B cell (primary cell): ENCODE results near the gene MLANA. TPM values are rescaled to one million over a fixed set of nuclear protein-coding genes. Genes with fewer than 3 reads are reported as not detected.

ENCODE experiments used
- ATAC-seq: fragments of 200-7000 bp; cut with Tn5 transposase; one replicate; pipeline ENCODE4 v1.10.0; 2021; ENCODE audit warnings: low read depth, mild to moderate bottlenecking, moderate number of reproducible peaks, moderate library complexity
- CTCF ChIA-PET: fragments of 350-600 bp; sonication (Branson Sonifier 250); formaldehyde crosslinking; loops from one replicate; lab custom pipeline; 2021; ENCODE audit warnings: antibody characterized with exemption, inconsistent platforms; lab: Charles Lee
- POLR2A ChIA-PET: fragments of 350-600 bp; sonication (Branson Sonifier 250); formaldehyde crosslinking; loops from one replicate; lab custom pipeline; 2021; ENCODE audit warnings: antibody characterized with exemption; lab: Charles Lee
- DNase-seq: peaks from one replicate; pipeline ENCODE4 v3.0.0; 2013
- H2AFZ ChIP-seq: 2 replicates; pipeline ENCODE4 v1.6.1; 2012; ENCODE audit warnings: mild to moderate bottlenecking, low read depth, low read length; ENCODE audit not compliant: insufficient read depth, poor library complexity, severe bottlenecking
- H3K27ac ChIP-seq, 2 donors: 1 replicate in 1 of 2; 2 replicates in 1 of 2; pipeline ENCODE4 v1.5.1; 2012 to 2013; ENCODE audit warnings: low read length in 2 of 2, mild to moderate bottlenecking in 2 of 2, moderate library complexity in 1 of 2
- H3K27me3 ChIP-seq, 4 experiments: fragments of 200-600 bp in 1 of 4; sonication (generic) in 1 of 4; replicated peaks in 1 of 4; 1 replicate in 2 of 4; 2 replicates in 2 of 4; pipeline versions ENCODE4 v1.6.1 to v1.7.0; 2013 to 2016; ENCODE audit warnings: low read length in 3 of 4, mild to moderate bottlenecking in 2 of 4, mixed read lengths in 1 of 4, moderate library complexity in 1 of 4; ENCODE audit not compliant: insufficient read depth in 4 of 4, control insufficient read depth in 3 of 4; ENCODE audit errors: control extremely low read depth in 1 of 4
- H3K36me3 ChIP-seq, 2 experiments: replicated peaks in 1 of 2; 1 replicate in 1 of 2; 2 replicates in 1 of 2; pipeline versions ENCODE4 v1.6.1 to v1.7.1; 2013; ENCODE audit warnings: low read length in 1 of 2; ENCODE audit not compliant: insufficient read depth in 2 of 2, control insufficient read depth in 1 of 2; ENCODE audit errors: control extremely low read depth in 1 of 2, extremely low read depth in 1 of 2
- H3K4me1 ChIP-seq, 2 donors: fragments of 200-600 bp in 1 of 2; sonication (generic) in 1 of 2; 1 replicate in 1 of 2; 2 replicates in 1 of 2; pipeline versions ENCODE4 v1.5.1 to v1.6.1; 2013 to 2017; ENCODE audit warnings: low read length in 2 of 2; ENCODE audit not compliant: control insufficient read depth in 2 of 2, insufficient read depth in 2 of 2
- H3K4me2 ChIP-seq: replicated peaks from 2 replicates; pipeline ENCODE3; 2012; ENCODE audit warnings: mild to moderate bottlenecking, low read depth, low read length; ENCODE audit not compliant: poor library complexity, severe bottlenecking
- H3K4me3 ChIP-seq, 5 experiments: fragments of 200-600 bp in 1 of 5; sonication (generic) in 1 of 5; 1 replicate in 3 of 5; 2 replicates in 2 of 5; pipeline versions ENCODE4 v1.5.1 to v1.7.0; 2011 to 2016; ENCODE audit warnings: low read length in 4 of 5, mild to moderate bottlenecking in 4 of 5, low read depth in 2 of 5, control low read depth in 1 of 5, moderate library complexity in 1 of 5; ENCODE audit not compliant: insufficient read depth in 1 of 5; ENCODE audit errors: control extremely low read depth in 1 of 5, extremely low read depth in 1 of 5
- H3K79me2 ChIP-seq: fragments of 200-600 bp; sonication (generic); one replicate; pipeline ENCODE4 v1.6.0; 2016; ENCODE audit warnings: low read length; ENCODE audit not compliant: control insufficient read depth, insufficient read depth
- H3K9ac ChIP-seq: fragments of 200-600 bp; sonication (generic); 2 replicates; pipeline ENCODE4 v1.6.1; 2017; ENCODE audit warnings: mild to moderate bottlenecking, low read length, moderate library complexity
- H3K9me3 ChIP-seq, 3 donors: one replicate each; pipeline versions ENCODE4 v1.6.1 to v1.7.1; 2013; ENCODE audit warnings: low read length in 2 of 3; ENCODE audit not compliant: control insufficient read depth in 2 of 3, insufficient read depth in 1 of 3; ENCODE audit errors: control extremely low read depth in 1 of 3
- H4K20me1 ChIP-seq: 2 replicates; pipeline ENCODE4 v1.6.0; 2012; ENCODE audit warnings: mild to moderate bottlenecking, low read length; ENCODE audit not compliant: insufficient read depth, control insufficient read depth, poor library complexity, severe bottlenecking
- H3K27ac Mint-ChIP-seq: one replicate; pipeline ENCODE4 v1.8.0; 2021; ENCODE audit warnings: mixed read lengths
- H3K27me3 Mint-ChIP-seq: one replicate; pipeline ENCODE4 v1.8.0; 2021; ENCODE audit warnings: mixed read lengths
- H3K4me1 Mint-ChIP-seq: one replicate; pipeline ENCODE4 v1.8.0; 2021; ENCODE audit warnings: mixed read lengths
- H3K4me3 Mint-ChIP-seq: one replicate; pipeline ENCODE4 v1.8.0; 2021; ENCODE audit warnings: mixed read lengths
- H3K9me3 Mint-ChIP-seq: one replicate; pipeline ENCODE4 v1.8.0; 2022; ENCODE audit warnings: mixed read lengths; ENCODE audit not compliant: insufficient read depth
- CTCF ChIP-seq: fragments of 200-600 bp; IDR thresholded peaks from one replicate; pipeline ENCODE4 v1.8.0; 2022; ENCODE audit warnings: antibody characterized with exemption, mild to moderate bottlenecking
- EZH2 ChIP-seq: IDR thresholded peaks from 2 replicates; pipeline ENCODE4 v1.6.1; 2012; ENCODE audit warnings: borderline replicate concordance, low read depth, mild to moderate bottlenecking, moderate library complexity, low read length; ENCODE audit not compliant: insufficient read depth, poor library complexity, severe bottlenecking
- WGBS: methylation state at CpG from one replicate; pipeline ENCODE4 v1.1.5; 2013; ENCODE audit warnings: missing lambda C conversion rate; ENCODE audit not compliant: insufficient coverage; 5-methylcytosine and 5-hydroxymethylcytosine counted together
- intact Hi-C: fragments of 100-400 bp; cut with micrococcal nuclease; formaldehyde crosslinking; loops from one replicate; pipeline ENCODE4 v1.10.0; 2022
- polyA minus RNA-seq: library from RNA; depleted of rRNA, polyadenylated mRNA; stranded (reverse); fragments of >200 nt; gene quantifications from 2 replicates; pipeline ENCODE4 v1.2.3, GENCODE V29; 2012
- polyA plus RNA-seq: library from polyadenylated mRNA; depleted of rRNA; stranded (reverse); fragments of >200 nt; gene quantifications from 2 replicates; pipeline ENCODE4 v1.2.3, GENCODE V29; 2012
- total RNA-seq, 2 donors: library from RNA; stranded (reverse); fragments of 120-200 nt in 1 of 2; gene quantifications; 1 replicate in 1 of 2; 2 replicates in 1 of 2; pipeline versions ENCODE4 v1.2.3 to v1.2.4, GENCODE V29; 2013 to 2022

Gene MLANA
- total RNA-seq (not detected in 2 replicates), polyA plus RNA-seq (not detected in 2 replicates), polyA minus RNA-seq (not detected in 2 replicates)
- not detected for total RNA-seq (2013)

GRCh38 chr9:5890641-5891040 lies at the start of gene MLANA:
Gene MLANA (plus strand): TSS chr9:5890889. CDS start chr9:5892475, 1,586 bp downstream.
- no peaks in the 10 kb centered on the region for H3K36me3 ChIP-seq
- no peak within 1 kb of the TSS for H3K27ac Mint-ChIP-seq
- no peaks in the 10 kb centered on the region for H3K27me3 Mint-ChIP-seq

More at GRCh38 chr9:5890641-5891040, at the start of gene MLANA:
- H3K4me1 Mint-ChIP-seq: no peaks in the 10 kb centered on the region
- H3K9me3 ChIP-seq: no peaks in the 10 kb centered on the region
- H3K4me3 ChIP-seq: no peak within 1 kb of the TSS
- DNase-seq (no peak), ATAC-seq (no peak)
- H3K4me2 ChIP-seq: no peak within 1 kb of the TSS
- ChIA-PET POLR2A (no interaction called here), CTCF (no interaction called here)
- H3K9ac ChIP-seq: no peak within 1 kb of the TSS
- no peak within 1 kb of the TSS for H2AFZ ChIP-seq
- H3K4me3 Mint-ChIP-seq: no peak within 1 kb of the TSS
- H3K79me2 ChIP-seq: no peaks in the 10 kb centered on the region
- H4K20me1 ChIP-seq: peaks cover 7% of the 10 kb centered on the region
- H3K4me1 ChIP-seq: no peaks in the 10 kb centered on the region
- no peaks in the 10 kb centered on the region for H3K9me3 Mint-ChIP-seq
- no peak for TF ChIP-seq CTCF
- TF ChIP-seq EZH2: no peak
- H3K27me3 ChIP-seq: no peaks in the 10 kb centered on the region
- intact Hi-C loops: no loop called here
- H3K27ac ChIP-seq: no peak within 1 kb of the TSS
- WGBS: 89% methylated on average over 8 of the region's 9 CpGs
